ENCODE measurements around the gene ANO2.

The ANO2 gene

DNA sequence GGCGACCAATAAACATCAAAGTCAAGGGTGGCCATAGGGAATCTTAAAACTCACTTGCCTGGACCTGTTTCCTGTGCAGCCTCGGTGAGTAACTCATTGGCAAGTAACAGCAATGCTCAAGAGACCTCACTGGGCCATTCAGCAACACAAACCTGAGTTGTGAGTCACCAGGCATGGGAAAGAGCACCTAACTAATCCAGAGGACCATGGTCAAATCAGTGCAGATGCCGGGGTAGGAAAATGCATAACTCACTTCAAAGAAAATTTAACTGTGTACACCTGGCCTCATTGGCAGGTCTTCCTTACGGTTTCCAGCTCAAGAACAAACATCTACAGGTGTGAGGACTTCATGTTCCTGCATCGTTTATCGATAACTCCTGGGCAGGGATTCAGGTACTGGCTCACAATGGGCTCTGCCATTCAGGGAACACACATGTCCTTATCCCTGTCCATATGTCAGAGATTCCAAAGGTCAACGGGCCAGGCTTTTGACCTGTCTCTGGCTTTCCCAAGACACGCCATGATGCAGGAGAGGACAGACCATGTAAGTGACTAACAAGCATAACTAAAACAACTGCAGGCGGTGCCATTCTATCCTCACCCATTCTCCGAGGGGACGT is 211.8 kb downstream of the ANO2 start:
- Mint-ChIP-seq H3K36me3 (ENCODE audit: low read depth) (no peaks in the 10 kb centered on the region), H3K9me3 (no peaks in the 10 kb centered on the region), H3K4me1 (ENCODE audit: low read depth) (no peaks in the 10 kb centered on the region), H3K4me3 (no peak overlapping the region), H3K27me3 (ENCODE audit: low read depth) (no peaks in the 10 kb centered on the region), H3K27ac (no peak overlapping the region)
- DNase-seq (ENCODE audit: low spot score) = no peak

DNA sequence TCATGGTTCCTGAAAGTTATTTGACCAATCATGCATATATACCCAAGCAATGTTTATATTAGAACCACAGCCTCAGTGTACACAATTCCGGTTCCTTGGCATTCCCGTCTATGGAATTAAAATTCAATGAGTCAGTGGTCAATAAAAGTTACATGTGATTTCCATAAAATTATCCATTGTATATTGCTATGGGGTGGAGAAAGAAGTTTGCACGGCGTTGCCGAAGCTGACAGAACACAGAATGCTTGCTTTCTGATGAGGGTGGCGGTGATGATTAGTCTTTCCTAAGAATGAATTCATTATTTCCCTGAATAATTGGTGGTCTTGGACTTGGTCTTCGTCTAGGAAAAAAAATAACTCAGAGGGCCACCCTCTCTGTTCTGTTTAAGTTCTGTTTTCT is 214.1 kb downstream of the ANO2 start:
- Mint-ChIP-seq H3K4me3 (no peak overlapping the region), H3K4me1 (ENCODE audit: low read depth) (no peaks in the 10 kb centered on the region), H3K27ac (no peak overlapping the region), H3K9me3 (no peaks in the 10 kb centered on the region), H3K27me3 (ENCODE audit: low read depth) (peaks cover 3% of the 10 kb centered on the region), H3K36me3 (ENCODE audit: low read depth) (no peaks in the 10 kb centered on the region)
- no peak for DNase-seq (ENCODE audit: low spot score)

DNA sequence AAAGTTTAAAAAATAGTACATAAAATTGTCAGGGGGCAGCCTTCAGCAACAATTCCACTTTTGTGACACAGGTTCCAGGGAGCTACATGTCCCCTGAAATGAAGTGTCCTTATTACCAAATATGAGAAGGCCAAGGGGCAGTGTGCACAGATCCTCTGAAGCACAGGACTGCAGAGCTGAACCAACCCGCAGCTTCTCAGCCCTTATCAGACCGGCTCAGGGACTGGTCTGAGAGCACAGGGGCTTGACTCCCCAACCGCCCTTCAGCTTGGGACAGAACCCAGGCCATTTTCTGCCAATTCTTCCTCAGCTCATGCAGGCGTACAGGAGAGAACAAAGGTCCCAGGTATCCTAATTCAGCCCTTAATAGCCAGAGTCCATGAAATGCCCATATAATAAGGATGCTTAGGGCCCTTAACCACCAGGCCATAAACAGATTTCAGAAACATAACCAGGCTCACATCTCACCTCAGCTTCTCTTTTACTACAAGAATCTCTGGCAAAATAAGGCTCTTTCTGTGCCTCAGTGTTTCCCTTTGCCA is 221.3 kb downstream of the ANO2 start:
- H3K4me1 Mint-ChIP-seq (ENCODE audit: low read depth) = no peaks in the 10 kb centered on the region
- no peak for DNase-seq (ENCODE audit: low spot score)
- no peak overlapping the region for H3K4me3 Mint-ChIP-seq
- H3K27ac Mint-ChIP-seq = no peak overlapping the region
- H3K9me3 Mint-ChIP-seq = no peaks in the 10 kb centered on the region
- H3K27me3 Mint-ChIP-seq (ENCODE audit: low read depth) = peaks cover 19% of the 10 kb centered on the region
- H3K36me3 Mint-ChIP-seq (ENCODE audit: low read depth) = no peaks in the 10 kb centered on the region

DNA sequence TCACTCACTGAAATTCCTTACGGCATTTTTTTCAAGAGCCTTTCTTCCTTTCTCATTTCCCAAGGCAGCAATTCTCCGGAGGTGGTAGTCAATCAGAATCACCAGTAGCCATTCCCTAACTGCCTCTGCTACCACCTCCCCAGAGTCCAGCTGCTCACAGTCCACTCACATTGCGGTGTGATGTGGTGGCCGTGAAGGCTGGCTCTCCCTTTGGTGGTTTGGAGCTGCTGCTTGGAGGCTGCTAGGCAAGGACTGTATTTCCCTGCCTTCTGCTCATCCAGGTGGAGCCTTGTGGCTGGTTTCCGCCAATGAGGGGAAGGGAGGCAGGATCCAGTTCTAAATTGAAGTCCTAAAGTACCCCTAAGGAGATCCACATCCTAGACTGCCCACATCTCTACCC is 222.0 kb downstream of the ANO2 start:
- Mint-ChIP-seq H3K9me3 (no peaks in the 10 kb centered on the region), H3K36me3 (ENCODE audit: low read depth) (no peaks in the 10 kb centered on the region), H3K27me3 (ENCODE audit: low read depth) (peaks cover 19% of the 10 kb centered on the region)

DNA sequence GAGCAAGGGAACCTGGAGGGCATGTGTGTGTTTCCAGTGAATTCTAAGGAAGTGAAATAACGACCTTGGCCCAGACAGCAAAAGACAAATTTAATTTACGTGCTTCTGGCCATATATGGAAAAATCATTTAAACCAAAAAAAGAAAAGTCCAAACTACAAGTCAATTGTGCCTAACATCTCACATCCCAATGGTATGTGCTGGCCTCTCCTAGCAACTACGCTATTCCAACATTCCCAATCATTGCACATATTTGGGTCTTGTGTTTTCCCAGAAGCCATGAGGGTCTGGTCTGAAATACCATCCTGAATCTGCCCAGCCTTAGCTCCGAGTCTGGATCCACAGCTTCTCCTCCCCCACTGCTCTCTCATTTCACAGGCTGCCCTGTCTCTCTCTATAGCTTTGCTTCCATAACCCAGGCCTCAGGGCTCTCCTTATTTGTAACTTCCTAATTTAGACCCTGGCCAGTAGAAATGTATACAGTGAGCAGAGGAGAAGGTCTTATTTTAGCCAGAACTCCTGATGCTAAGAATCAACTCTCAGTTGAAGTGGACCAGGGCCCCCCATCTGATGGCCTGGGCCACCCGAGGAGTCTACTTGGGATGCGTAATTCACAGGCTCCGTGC is 224.6 kb downstream of the ANO2 start:
- Mint-ChIP-seq H3K27ac (no peak overlapping the region), H3K27me3 (ENCODE audit: low read depth) (peaks cover 16% of the 10 kb centered on the region), H3K4me3 (no peak overlapping the region), H3K4me1 (ENCODE audit: low read depth) (no peaks in the 10 kb centered on the region), H3K9me3 (no peaks in the 10 kb centered on the region), H3K36me3 (ENCODE audit: low read depth) (no peaks in the 10 kb centered on the region)
- DNase-seq (ENCODE audit: low spot score) = no peak

More for the DNA sequence above, 222.0 kb downstream of the ANO2 start:
- DNase-seq (ENCODE audit: low spot score) = no peak
- Mint-ChIP-seq H3K4me1 (ENCODE audit: low read depth) (no peaks in the 10 kb centered on the region), H3K4me3 (no peak overlapping the region), H3K27ac (no peak overlapping the region)

DNA sequence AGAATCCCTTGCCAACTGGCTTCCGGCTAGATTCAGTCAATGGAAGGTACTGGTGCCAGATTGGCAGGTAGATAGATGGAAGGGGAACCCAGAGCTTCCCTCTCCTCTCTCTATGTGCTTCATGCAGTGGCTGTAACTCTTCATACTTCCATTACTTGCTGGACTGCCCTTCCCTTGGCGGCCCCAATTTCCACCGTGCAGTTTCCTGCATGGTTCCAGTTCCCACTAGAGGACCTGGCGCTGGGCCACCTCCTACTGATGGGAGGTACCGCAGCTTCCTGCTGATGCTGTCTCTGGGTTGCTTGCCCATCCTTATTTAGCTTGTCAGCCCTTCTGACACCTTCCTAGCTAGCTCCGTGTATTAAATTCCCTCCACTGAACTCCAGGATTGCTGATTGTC is 226.4 kb downstream of the ANO2 start:
- no peak overlapping the region for H3K27ac Mint-ChIP-seq
- peaks cover 16% of the 10 kb centered on the region for H3K27me3 Mint-ChIP-seq (ENCODE audit: low read depth)
- no peaks in the 10 kb centered on the region for H3K4me1 Mint-ChIP-seq (ENCODE audit: low read depth)
- no peaks in the 10 kb centered on the region for H3K9me3 Mint-ChIP-seq
- no peak overlapping the region for H3K4me3 Mint-ChIP-seq
- DNase-seq (ENCODE audit: low spot score) = no peak
- H3K36me3 Mint-ChIP-seq (ENCODE audit: low read depth) = no peaks in the 10 kb centered on the region

DNA sequence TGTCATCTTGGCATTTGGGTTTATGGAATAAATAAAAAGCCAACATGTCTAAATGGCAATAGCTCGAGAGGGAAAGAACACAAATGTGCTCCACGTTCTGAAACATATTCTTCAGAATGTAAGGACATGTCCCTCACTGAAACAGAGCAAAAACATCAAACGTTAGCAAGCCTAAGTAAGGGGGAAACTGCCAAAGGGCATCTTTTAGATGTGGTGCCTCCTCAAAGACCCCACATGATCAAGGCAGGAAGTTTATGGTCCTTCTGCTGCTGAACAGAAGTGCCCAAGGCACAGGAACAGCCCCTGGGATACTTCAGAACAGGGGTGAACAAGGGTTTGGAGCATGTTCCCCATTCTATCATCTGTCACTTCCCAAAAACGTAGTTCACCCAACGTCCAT is 227.0 kb downstream of the ANO2 start:
- H3K27ac Mint-ChIP-seq = no peak overlapping the region
- DNase-seq (ENCODE audit: low spot score) = no peak
- no peak overlapping the region for H3K4me3 Mint-ChIP-seq
- H3K36me3 Mint-ChIP-seq (ENCODE audit: low read depth) = no peaks in the 10 kb centered on the region
- H3K27me3 Mint-ChIP-seq (ENCODE audit: low read depth) = peaks cover 14% of the 10 kb centered on the region
- H3K4me1 Mint-ChIP-seq (ENCODE audit: low read depth) = no peaks in the 10 kb centered on the region
- no peaks in the 10 kb centered on the region for H3K9me3 Mint-ChIP-seq

DNA sequence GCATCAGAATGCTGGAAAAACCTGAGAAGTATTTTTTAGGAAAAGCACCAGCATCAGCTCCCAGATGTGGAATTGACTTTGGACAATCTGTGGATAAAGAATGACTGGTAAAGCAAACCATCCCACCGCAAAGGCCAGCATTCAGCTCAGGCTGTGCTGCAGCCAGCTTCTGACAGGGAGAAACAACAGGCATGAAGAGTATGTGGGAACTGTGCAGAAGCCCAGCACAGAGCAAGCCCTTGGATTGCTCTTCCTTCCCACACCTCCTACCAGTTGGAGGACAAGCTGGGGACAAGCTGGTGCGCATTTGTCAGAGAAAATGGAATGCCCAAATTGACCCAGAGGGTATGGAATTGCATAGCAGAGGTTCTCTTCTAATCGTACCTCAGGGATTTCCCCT is 228.1 kb downstream of the ANO2 start:
- no peak overlapping the region for H3K4me3 Mint-ChIP-seq
- no peak overlapping the region for H3K27ac Mint-ChIP-seq
- no peak for DNase-seq (ENCODE audit: low spot score)
- H3K4me1 Mint-ChIP-seq (ENCODE audit: low read depth) = no peaks in the 10 kb centered on the region
- no peaks in the 10 kb centered on the region for H3K36me3 Mint-ChIP-seq (ENCODE audit: low read depth)
- peaks cover 6% of the 10 kb centered on the region for H3K27me3 Mint-ChIP-seq (ENCODE audit: low read depth)
- H3K9me3 Mint-ChIP-seq = no peaks in the 10 kb centered on the region

DNA sequence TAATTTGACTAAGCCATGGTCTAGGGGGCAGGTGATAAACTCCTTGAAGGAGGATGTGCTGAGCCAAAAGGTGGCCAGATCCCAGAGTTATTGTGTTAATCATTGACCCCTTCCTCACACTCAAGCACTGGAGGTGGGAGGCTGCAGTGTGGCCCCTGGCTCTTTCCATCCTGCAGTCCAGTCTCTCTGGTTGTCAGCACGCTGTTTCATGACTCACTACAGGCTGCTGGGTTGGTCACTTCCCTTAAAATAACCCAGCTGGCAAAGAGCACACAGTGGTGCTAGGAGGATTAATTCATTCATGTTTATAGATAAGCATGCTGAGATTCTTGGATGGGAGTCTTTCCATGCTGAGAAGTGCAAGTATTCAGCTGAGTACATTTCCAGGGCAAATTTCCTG is 228.9 kb downstream of the ANO2 start:
- Mint-ChIP-seq H3K36me3 (ENCODE audit: low read depth) (no peaks in the 10 kb centered on the region), H3K27ac (no peak overlapping the region), H3K4me3 (no peak overlapping the region), H3K4me1 (ENCODE audit: low read depth) (no peaks in the 10 kb centered on the region), H3K9me3 (no peaks in the 10 kb centered on the region), H3K27me3 (ENCODE audit: low read depth) (peaks cover 5% of the 10 kb centered on the region)
- DNase-seq (ENCODE audit: low spot score) = no peak

DNA sequence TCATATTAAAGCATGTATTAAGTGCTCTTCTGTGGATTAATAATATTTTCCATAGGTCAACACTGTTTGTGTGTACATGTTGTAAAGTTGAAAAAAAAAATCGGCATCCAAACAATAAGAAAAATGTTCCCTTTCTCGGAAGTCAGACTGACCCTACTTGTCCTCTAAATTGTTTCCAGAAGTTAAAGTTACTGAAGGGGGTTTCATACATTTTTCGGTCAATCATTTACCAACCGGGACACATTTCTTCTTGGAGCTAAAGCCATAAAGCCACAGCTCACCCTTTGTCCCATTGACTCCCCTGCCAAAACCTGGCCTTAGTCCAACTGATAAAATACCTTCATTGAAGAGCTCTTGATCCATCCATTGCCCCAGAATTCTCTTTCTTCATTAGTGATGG is 230.0 kb downstream of the ANO2 start:
- Mint-ChIP-seq H3K27ac (no peak overlapping the region), H3K36me3 (ENCODE audit: low read depth) (no peaks in the 10 kb centered on the region), H3K4me3 (no peak overlapping the region), H3K9me3 (no peaks in the 10 kb centered on the region), H3K4me1 (ENCODE audit: low read depth) (no peaks in the 10 kb centered on the region), H3K27me3 (ENCODE audit: low read depth) (no peaks in the 10 kb centered on the region)
- no peak for DNase-seq (ENCODE audit: low spot score)

DNA sequence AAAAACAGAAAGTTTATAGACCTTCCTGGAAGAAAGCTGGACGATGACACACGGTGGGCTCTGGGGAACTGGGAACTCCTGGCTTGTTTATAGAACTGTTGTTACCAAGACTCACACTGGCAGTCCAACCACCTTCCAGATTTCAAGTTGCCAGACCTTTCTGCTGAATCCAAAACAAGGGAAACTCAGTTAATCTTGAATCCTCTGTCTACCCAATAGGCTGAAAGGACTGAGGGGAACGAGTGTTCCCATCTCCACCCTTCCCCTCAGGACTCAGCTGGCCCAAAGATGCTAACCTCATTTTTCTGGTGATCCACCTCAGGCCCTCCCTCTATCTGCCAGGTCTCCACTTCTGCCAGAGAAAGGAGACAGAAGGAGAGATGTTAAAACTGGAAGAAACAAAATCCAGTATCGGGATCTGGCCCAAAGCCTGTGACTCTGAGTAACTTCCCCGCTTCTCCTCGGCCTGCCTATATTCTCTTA is 231.4 kb downstream of the ANO2 start:
- no peaks in the 10 kb centered on the region for H3K27me3 Mint-ChIP-seq (ENCODE audit: low read depth)
- no peaks in the 10 kb centered on the region for H3K9me3 Mint-ChIP-seq
- H3K4me3 Mint-ChIP-seq = no peak overlapping the region
- DNase-seq (ENCODE audit: low spot score) = no peak
- no peak overlapping the region for H3K27ac Mint-ChIP-seq
- H3K4me1 Mint-ChIP-seq (ENCODE audit: low read depth) = no peaks in the 10 kb centered on the region
- H3K36me3 Mint-ChIP-seq (ENCODE audit: low read depth) = no peaks in the 10 kb centered on the region

DNA sequence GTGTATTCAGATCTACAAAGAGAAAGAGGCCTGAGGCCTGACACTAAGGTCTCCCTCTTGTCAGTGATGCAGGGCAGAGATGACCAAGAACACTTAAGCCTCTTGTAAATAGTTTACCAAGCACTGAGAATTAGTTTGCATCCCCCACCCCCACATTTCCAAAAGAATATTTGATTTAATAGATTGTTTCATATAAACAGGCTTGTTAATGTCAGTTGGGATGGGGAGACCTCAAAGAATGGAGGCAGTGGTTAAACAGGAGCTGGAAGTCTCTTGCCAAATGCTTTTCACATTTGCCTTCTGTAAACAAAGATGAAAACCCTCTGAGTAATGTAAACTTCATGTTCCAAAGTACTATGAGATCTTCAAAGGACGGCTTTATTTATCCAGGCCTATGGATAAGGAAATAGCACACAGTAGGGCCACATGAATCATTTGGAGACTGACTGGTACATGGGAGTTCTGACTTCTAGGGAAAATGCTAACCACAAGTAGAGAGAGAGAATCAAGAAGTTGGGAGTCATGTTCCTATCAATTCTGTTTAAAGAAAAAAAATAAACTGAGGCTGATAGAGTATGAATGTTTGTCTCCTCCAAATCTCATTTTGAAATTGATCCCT is 234.7 kb downstream of the ANO2 start:
- DNase-seq (ENCODE audit: low spot score) = no peak
- H3K4me1 Mint-ChIP-seq (ENCODE audit: low read depth) = no peaks in the 10 kb centered on the region
- H3K4me3 Mint-ChIP-seq = no peak overlapping the region
- H3K27ac Mint-ChIP-seq = no peak overlapping the region
- no peaks in the 10 kb centered on the region for H3K27me3 Mint-ChIP-seq (ENCODE audit: low read depth)
- H3K36me3 Mint-ChIP-seq (ENCODE audit: low read depth) = no peaks in the 10 kb centered on the region
- no peaks in the 10 kb centered on the region for H3K9me3 Mint-ChIP-seq

DNA sequence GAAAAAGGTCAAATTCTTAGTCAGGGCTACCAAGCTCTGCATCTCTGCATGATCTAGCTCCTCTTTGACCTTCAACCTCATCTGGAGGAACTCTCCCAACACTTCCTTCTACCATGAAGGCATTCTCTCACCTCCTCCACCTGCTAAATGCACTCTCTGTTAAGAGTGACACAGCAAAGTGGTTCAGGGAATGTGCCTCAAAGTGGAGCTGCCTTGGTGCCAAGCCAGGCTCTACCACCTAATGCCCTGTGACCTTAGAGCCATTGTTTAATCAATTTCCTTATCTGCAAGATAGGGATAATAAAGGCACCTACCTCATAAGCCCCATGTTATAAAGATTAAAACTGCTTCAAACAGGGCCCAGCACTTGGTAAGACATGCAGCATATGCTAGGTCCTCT is 236.7 kb downstream of the ANO2 start:
- H3K4me1 Mint-ChIP-seq (ENCODE audit: low read depth) = no peaks in the 10 kb centered on the region
- no peaks in the 10 kb centered on the region for H3K27me3 Mint-ChIP-seq (ENCODE audit: low read depth)
- H3K4me3 Mint-ChIP-seq = no peak overlapping the region
- H3K36me3 Mint-ChIP-seq (ENCODE audit: low read depth) = no peaks in the 10 kb centered on the region
- no peak for DNase-seq (ENCODE audit: low spot score)
- no peaks in the 10 kb centered on the region for H3K9me3 Mint-ChIP-seq
- H3K27ac Mint-ChIP-seq = no peak overlapping the region

DNA sequence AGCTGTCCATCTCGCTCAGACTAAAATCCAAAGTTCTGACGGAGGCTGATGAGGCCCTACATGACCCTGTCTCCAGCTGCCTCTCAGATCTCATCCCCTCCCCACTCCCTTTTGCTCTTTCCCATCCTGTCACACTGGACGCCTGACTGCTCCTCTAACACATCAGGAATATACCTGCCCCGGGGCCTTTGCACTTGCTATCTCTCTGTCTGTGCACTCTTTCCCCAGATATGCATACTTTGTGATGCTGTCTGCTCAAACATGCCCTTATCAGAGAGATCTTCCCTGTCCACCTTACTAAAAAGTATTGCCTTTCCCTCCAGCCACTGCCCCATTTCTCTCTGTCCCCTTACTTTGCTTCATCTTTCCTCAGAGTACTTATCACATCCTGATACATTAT is 238.8 kb downstream of the ANO2 start:
- no peak overlapping the region for H3K4me3 Mint-ChIP-seq
- no peaks in the 10 kb centered on the region for H3K9me3 Mint-ChIP-seq

More for the DNA sequence above, 238.8 kb downstream of the ANO2 start:
- Mint-ChIP-seq H3K27ac (no peak overlapping the region), H3K36me3 (ENCODE audit: low read depth) (no peaks in the 10 kb centered on the region), H3K4me1 (ENCODE audit: low read depth) (no peaks in the 10 kb centered on the region), H3K27me3 (ENCODE audit: low read depth) (peaks cover 3% of the 10 kb centered on the region)
- DNase-seq (ENCODE audit: low spot score) = no peak
